Measurements from ENCODE around the gene OPA3.
"Not testable (repeated sequence)": the region's sequence is repeated elsewhere in the genome, so short reads cannot be mapped to it uniquely, and the experiment has no call there.

OPA3 gene

GRCh38 chr19:45512881-45513483 lies 71.6 kb downstream of the OPA3 start:
- TF ChIP-seq CTCF (conservative IDR thresholded peaks at IDR 0.05; ENCODE audit: low read depth), result no peak
- POLR2A ChIA-PET (ENCODE audit: low non-redundant PET), result no interaction called here
- DNase-seq (ENCODE audit: low spot score), result no peak
- CTCF ChIA-PET, result interaction anchor here (0.6 kb wide), 2 partner anchors 71 to 168 kb away, joined by 3 to 4 read pairs; no protein-coding TSS in a partner anchor
- H3K27ac ChIP-seq, result peak overlapping the region; percentile 92

DNA sequence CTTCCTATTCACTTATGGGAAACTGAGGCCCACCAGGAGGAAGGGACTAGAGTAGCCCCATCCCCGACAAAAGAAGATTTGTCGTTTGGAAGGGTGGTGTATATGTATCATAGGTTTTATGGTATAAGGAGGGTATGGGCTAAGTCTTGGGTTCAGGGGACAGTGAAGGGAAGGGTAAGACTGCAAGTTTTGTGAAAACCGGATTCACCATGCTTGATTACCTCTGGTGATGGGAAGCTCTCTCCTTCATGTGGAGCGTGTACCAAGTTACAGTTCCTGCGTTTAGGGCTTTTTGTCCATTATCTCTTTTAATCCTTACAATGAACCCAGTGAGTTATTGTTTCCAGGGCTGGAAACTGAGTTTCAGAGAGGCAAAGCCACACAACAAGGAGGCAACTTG lies 73.5 kb downstream of the OPA3 start:
- ChIA-PET POLR2A (ENCODE audit: low non-redundant PET) (interaction anchor here (0.6 kb wide), 1 partner anchor 178 kb away, joined by 4 read pairs; no protein-coding TSS in a partner anchor), CTCF (interaction anchor here (0.5 kb wide), 1 partner anchor 173 kb away, joined by 3 read pairs; no protein-coding TSS in a partner anchor)
- TF ChIP-seq CTCF (conservative IDR thresholded peaks at IDR 0.05; ENCODE audit: low read depth), result no peak
- no peak for DNase-seq (ENCODE audit: low spot score)
- H3K27ac ChIP-seq, result peak overlapping the region; percentile 92; the same call in 1 of the 2 replicates

- CTCF ChIA-PET, result interaction anchor here (0.5 kb wide), 1 partner anchor 174 kb away, joined by 3 read pairs; no protein-coding TSS in a partner anchor
- DNase-seq (ENCODE audit: low spot score); POLR2A ChIA-PET (ENCODE audit: low non-redundant PET): not testable (repeated sequence)
- peak overlapping the region; percentile 95 for H3K27ac ChIP-seq
Observed at GRCh38 chr19:45510352-45510751, 74.2 kb downstream of the OPA3 start.

DNA sequence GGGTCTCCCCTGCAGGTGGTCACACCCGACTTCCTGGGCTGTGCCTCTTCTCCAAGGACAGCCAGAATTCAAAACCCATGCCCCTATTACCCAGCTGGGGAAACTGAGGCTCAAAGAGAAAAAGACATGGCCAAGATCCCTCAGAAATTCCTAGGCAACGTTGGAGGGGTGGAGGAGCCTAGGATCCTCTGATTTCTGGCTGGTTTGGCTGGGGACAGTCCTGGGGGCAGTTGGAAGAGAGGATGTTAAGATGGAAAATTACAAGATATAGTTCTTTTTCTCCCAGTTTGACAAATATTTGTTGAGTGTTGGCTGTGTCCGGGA lies 74.9 kb downstream of the OPA3 start:
- DNase-seq (ENCODE audit: low spot score), result no peak
- CTCF ChIA-PET, result no interaction called here
- H3K27ac ChIP-seq, result peak overlapping the region; percentile 95
- no peak for TF ChIP-seq CTCF (conservative IDR thresholded peaks at IDR 0.05; ENCODE audit: low read depth)
- POLR2A ChIA-PET (ENCODE audit: low non-redundant PET), result interaction anchor here (0.6 kb wide), 1 partner anchor 526 kb away, joined by 3 read pairs; no protein-coding TSS in a partner anchor

- DNase-seq (ENCODE audit: low spot score), result peak; percentile 82
- H3K27ac ChIP-seq, result peak overlapping the region; percentile 95
- ChIA-PET CTCF (interaction anchor here (0.6 kb wide), 2 partner anchors 20 to 30 kb away, joined by 5 to 6 read pairs; no protein-coding TSS in a partner anchor), POLR2A (ENCODE audit: low non-redundant PET) (interaction anchor here (0.6 to 1.3 kb wide), 2 partner anchors 20 to 527 kb away, joined by 3 to 7 read pairs; no protein-coding TSS in a partner anchor)
- TF ChIP-seq CTCF (conservative IDR thresholded peaks at IDR 0.05; ENCODE audit: low read depth), result no peak
Observed at GRCh38 chr19:45508861-45509691, 75.5 kb downstream of the OPA3 start.

- DNase-seq (ENCODE audit: low spot score), result no peak
- CTCF ChIA-PET, result interaction anchor here (0.6 kb wide), 2 partner anchors 21 to 29 kb away, joined by 5 to 6 read pairs; no protein-coding TSS in a partner anchor
- no peak for TF ChIP-seq CTCF (conservative IDR thresholded peaks at IDR 0.05; ENCODE audit: low read depth)
- POLR2A ChIA-PET (ENCODE audit: low non-redundant PET), result interaction anchor here (1.3 kb wide), 1 partner anchor 20 kb away, joined by 7 read pairs; no protein-coding TSS in a partner anchor
- peak overlapping the region; percentile 95 for H3K27ac ChIP-seq
Observed at GRCh38 chr19:45508417-45508860, 76.2 kb downstream of the OPA3 start.
